ENCODE results near the gene UHRF1. TPM values are rescaled to one million over a fixed set of nuclear protein-coding genes. Genes with fewer than 3 reads are reported as not detected.

UHRF1 gene
- polyA plus RNA-seq, 6 donors from 2014 or later = 0.07 to 0.17 (median 0.14) TPM; not detected in 2

- Mint-ChIP-seq H3K36me3 (no peaks in the 10 kb centered on the region), H3K27me3 (no peaks in the 10 kb centered on the region), H3K27ac (peak overlapping the region in 1 of 6 donors; percentile 20), H3K9me3 (peaks cover 0 to 3% (median 0%) of the 10 kb centered on the region in 7 donors), H3K4me1 (peaks cover 31 to 54% (median 45%) of the 10 kb centered on the region in 3 donors), H3K4me3 (peak overlapping the region in 1 of 8 donors; percentile 54)
- no peak for DNase-seq
- no peak for ATAC-seq (ENCODE audit: low read depth in 2 of 2)
Measured at GRCh38 chr19:4985551-4985991, 76.3 kb downstream of the UHRF1 start.

GRCh38 chr19:4986056-4986455 lies 76.8 kb downstream of the UHRF1 start:
- DNase-seq (no peak), ATAC-seq (ENCODE audit: low read depth in 2 of 2) (no peak)
- Mint-ChIP-seq H3K4me1 (peaks cover 30 to 54% (median 43%) of the 10 kb centered on the region in 3 donors), H3K36me3 (no peaks in the 10 kb centered on the region), H3K27me3 (no peaks in the 10 kb centered on the region), H3K27ac (no peak overlapping the region), H3K9me3 (peaks cover 0 to 3% (median 0%) of the 10 kb centered on the region in 7 donors), H3K4me3 (no peak overlapping the region)

- Mint-ChIP-seq H3K4me3 (peak overlapping the region in 1 of 8 donors; percentile 37), H3K36me3 (peaks cover 0 to under 1% of the 10 kb centered on the region in 2 donors), H3K27ac (peak overlapping the region in 1 of 6 donors; percentile 63), H3K4me1 (peaks cover 30 to 51% (median 42%) of the 10 kb centered on the region in 3 donors), H3K27me3 (no peaks in the 10 kb centered on the region), H3K9me3 (peaks cover 0 to 3% (median 0%) of the 10 kb centered on the region in 7 donors)
- DNase-seq = no peak
- ATAC-seq (ENCODE audit: low read depth in 2 of 2) = no peak
Measured at GRCh38 chr19:4986471-4986891, 77.2 kb downstream of the UHRF1 start.

GRCh38 chr19:4987256-4987655 lies 78.0 kb downstream of the UHRF1 start:
- Mint-ChIP-seq H3K27me3 (no peaks in the 10 kb centered on the region), H3K27ac (peak overlapping the region in 4 of 6 donors; percentile 12 to 76 (median 58)), H3K36me3 (peaks cover 5 to 7% of the 10 kb centered on the region in 2 donors), H3K4me1 (peaks cover 27 to 54% (median 46%) of the 10 kb centered on the region in 3 donors), H3K9me3 (peaks cover 0 to 7% (median 5%) of the 10 kb centered on the region in 7 donors), H3K4me3 (no peak overlapping the region)
- DNase-seq (no peak), ATAC-seq (ENCODE audit: low read depth in 2 of 2) (no peak)

GRCh38 chr19:4987692-4988370 lies 78.5 kb downstream of the UHRF1 start:
- Mint-ChIP-seq H3K9me3 (peaks cover 2 to 12% (median 6%) of the 10 kb centered on the region in 7 donors), H3K36me3 (peaks cover 5 to 13% of the 10 kb centered on the region in 2 donors), H3K27me3 (no peaks in the 10 kb centered on the region), H3K4me1 (peaks cover 29 to 59% (median 47%) of the 10 kb centered on the region in 3 donors), H3K27ac (peak overlapping the region in 4 of 6 donors; percentile 12 to 63 (median 52)), H3K4me3 (peak overlapping the region in 1 of 8 donors; percentile 59)
- DNase-seq (no peak), ATAC-seq (ENCODE audit: low read depth in 2 of 2) (no peak)

- peaks cover 37 to 62% (median 45%) of the 10 kb centered on the region in 3 donors for H3K4me1 Mint-ChIP-seq
- peaks cover 3 to 18% (median 6%) of the 10 kb centered on the region in 7 donors for H3K9me3 Mint-ChIP-seq
- no peak overlapping the region for H3K4me3 Mint-ChIP-seq
- DNase-seq (no peak), ATAC-seq (ENCODE audit: low read depth in 2 of 2) (no peak)
- peak overlapping the region in 1 of 6 donors; percentile 82 for H3K27ac Mint-ChIP-seq
- no peaks in the 10 kb centered on the region for H3K27me3 Mint-ChIP-seq
- H3K36me3 Mint-ChIP-seq = peaks cover 5 to 16% of the 10 kb centered on the region in 2 donors
Measured at GRCh38 chr19:4988770-4989251, 79.5 kb downstream of the UHRF1 start.

- Mint-ChIP-seq H3K4me1 (peaks cover 44 to 63% (median 47%) of the 10 kb centered on the region in 3 donors), H3K4me3 (peak overlapping the region in 1 of 8 donors; percentile 25), H3K27ac (peak overlapping the region in 2 of 6 donors; percentile 82)
Measured at GRCh38 chr19:4990306-4990705, 81.0 kb downstream of the UHRF1 start.

GRCh38 chr19:4991538-4991937 lies 82.2 kb downstream of the UHRF1 start:
- peaks cover 45 to 70% (median 45%) of the 10 kb centered on the region in 3 donors for H3K4me1 Mint-ChIP-seq
- peaks cover 3 to 18% (median 6%) of the 10 kb centered on the region in 7 donors for H3K9me3 Mint-ChIP-seq
- H3K4me3 Mint-ChIP-seq = no peak overlapping the region
- no peak for DNase-seq
- no peak for ATAC-seq (ENCODE audit: low read depth in 2 of 2)
- H3K27ac Mint-ChIP-seq = peak overlapping the region in 1 of 6 donors; percentile 57
- H3K27me3 Mint-ChIP-seq = no peaks in the 10 kb centered on the region
- peaks cover 5 to 16% of the 10 kb centered on the region in 2 donors for H3K36me3 Mint-ChIP-seq

More at GRCh38 chr19:4990306-4990705, 81.0 kb downstream of the UHRF1 start:
- ATAC-seq (ENCODE audit: low read depth in 2 of 2) (no peak), DNase-seq (no peak)
- peaks cover 5 to 16% of the 10 kb centered on the region in 2 donors for H3K36me3 Mint-ChIP-seq
- H3K9me3 Mint-ChIP-seq = peaks cover 3 to 18% (median 6%) of the 10 kb centered on the region in 7 donors
- H3K27me3 Mint-ChIP-seq = no peaks in the 10 kb centered on the region

- ATAC-seq (ENCODE audit: low read depth in 2 of 2) = no peak
- H3K4me3 Mint-ChIP-seq = no peak overlapping the region
- H3K27me3 Mint-ChIP-seq = no peaks in the 10 kb centered on the region
- H3K27ac Mint-ChIP-seq = no peak overlapping the region
- peaks cover 3 to 18% (median 6%) of the 10 kb centered on the region in 7 donors for H3K9me3 Mint-ChIP-seq
- H3K4me1 Mint-ChIP-seq = peaks cover 46 to 67% (median 49%) of the 10 kb centered on the region in 3 donors
- DNase-seq = no peak
- peaks cover 5 to 16% of the 10 kb centered on the region in 2 donors for H3K36me3 Mint-ChIP-seq
Measured at GRCh38 chr19:4991996-4992698, 82.8 kb downstream of the UHRF1 start.

GRCh38 chr19:4993683-4994082 lies 84.4 kb downstream of the UHRF1 start:
- Mint-ChIP-seq H3K27ac (peak overlapping the region in 2 of 6 donors; percentile 68 to 91), H3K4me3 (no peak overlapping the region), H3K4me1 (peaks cover 40 to 66% (median 46%) of the 10 kb centered on the region in 3 donors), H3K27me3 (no peaks in the 10 kb centered on the region), H3K9me3 (peaks cover 3 to 18% (median 6%) of the 10 kb centered on the region in 7 donors), H3K36me3 (peaks cover 5 to 16% of the 10 kb centered on the region in 2 donors)
- ATAC-seq (ENCODE audit: low read depth in 2 of 2) (no peak), DNase-seq (no peak)

- DNase-seq (no peak), ATAC-seq (ENCODE audit: low read depth in 2 of 2) (no peak)
- Mint-ChIP-seq H3K36me3 (peaks cover 2 to 14% of the 10 kb centered on the region in 2 donors), H3K4me1 (peaks cover 35 to 62% (median 42%) of the 10 kb centered on the region in 3 donors), H3K4me3 (no peak overlapping the region), H3K27me3 (no peaks in the 10 kb centered on the region), H3K27ac (peak overlapping the region in 1 of 6 donors; percentile 70), H3K9me3 (peaks cover 3 to 18% (median 4%) of the 10 kb centered on the region in 7 donors)
Measured at GRCh38 chr19:4996701-4997100, 87.4 kb downstream of the UHRF1 start.

- peaks cover 0 to 12% (median 3%) of the 10 kb centered on the region in 7 donors for H3K9me3 Mint-ChIP-seq
- H3K36me3 Mint-ChIP-seq = peaks cover 0 to 8% of the 10 kb centered on the region in 2 donors
- peaks cover 33 to 56% (median 44%) of the 10 kb centered on the region in 3 donors for H3K4me1 Mint-ChIP-seq
- ATAC-seq (ENCODE audit: low read depth in 2 of 2) = no peak
- H3K27ac Mint-ChIP-seq = peak overlapping the region in 1 of 6 donors; percentile 19
- H3K27me3 Mint-ChIP-seq = no peaks in the 10 kb centered on the region
- no peak overlapping the region for H3K4me3 Mint-ChIP-seq
- DNase-seq = no peak
Measured at GRCh38 chr19:4997297-4997696, 88.0 kb downstream of the UHRF1 start.

- Mint-ChIP-seq H3K36me3 (no peaks in the 10 kb centered on the region), H3K4me3 (no peak overlapping the region), H3K27ac (peak overlapping the region in 1 of 6 donors; percentile 1), H3K27me3 (no peaks in the 10 kb centered on the region), H3K4me1 (peaks cover 32 to 34% (median 32%) of the 10 kb centered on the region in 3 donors), H3K9me3 (no peaks in the 10 kb centered on the region)
- DNase-seq (no peak), ATAC-seq (ENCODE audit: low read depth in 2 of 2) (no peak)
Measured at GRCh38 chr19:5000120-5000611, 90.9 kb downstream of the UHRF1 start.

All from naive B cell (primary cell).